GM23338 (cell line): ENCODE measurements around the gene COMMD4. TPM values are rescaled to one million over a fixed set of nuclear protein-coding genes. Genes with fewer than 3 reads are reported as not detected.

Experiments used
- ATAC-seq: fragments of 200-7000 bp; cut with Tn5 transposase; 3 replicates; pipeline ENCODE4 v1.9.1; 2020
- DNase-seq: peaks from one replicate; pipeline ENCODE4 v3.0.0-alpha.2; 2015; ENCODE audit warnings: low spot score
- H2AFZ ChIP-seq: fragments of 200-600 bp; sonication (generic); 2 replicates; pipeline ENCODE4 v1.8.0; 2016; ENCODE audit warnings: antibody characterized with exemption, mild to moderate bottlenecking, moderate library complexity
- H3F3A ChIP-seq: fragments of 200-600 bp; sonication (generic); replicated peaks from 2 replicates; pipeline ENCODE4 v1.8.0; 2017; ENCODE audit warnings: antibody characterized with exemption, mixed run types, low read depth
- H3K27ac ChIP-seq: fragments of 200-600 bp; sonication (generic); 2 replicates; pipeline ENCODE4 v1.6.1; 2016; ENCODE audit warnings: low read depth
- H3K27me3 ChIP-seq: fragments of 200-600 bp; sonication (generic); 2 replicates; pipeline ENCODE4 v1.8.0; 2016; ENCODE audit warnings: mild to moderate bottlenecking, mixed run types, moderate library complexity; ENCODE audit not compliant: insufficient read depth
- H3K36me3 ChIP-seq: fragments of 200-600 bp; sonication (generic); 2 replicates; pipeline ENCODE4 v1.8.0; 2016; ENCODE audit warnings: mild to moderate bottlenecking; ENCODE audit not compliant: insufficient read depth
- H3K4me1 ChIP-seq: fragments of 200-600 bp; sonication (generic); 2 replicates; pipeline ENCODE4 v1.8.0; 2016; ENCODE audit warnings: mild to moderate bottlenecking, moderate library complexity; ENCODE audit not compliant: insufficient read depth
- H3K4me2 ChIP-seq: fragments of 200-600 bp; sonication (generic); 2 replicates; pipeline ENCODE4 v1.7.1; 2017; ENCODE audit warnings: mixed run types
- H3K4me3 ChIP-seq: fragments of 200-600 bp; sonication (generic); 2 replicates; pipeline ENCODE4 v1.6.1; 2016; ENCODE audit warnings: mixed run types
- H3K79me2 ChIP-seq: fragments of 200-600 bp; sonication (generic); replicated peaks from 2 replicates; pipeline ENCODE4 v1.8.0; 2017; ENCODE audit warnings: mild to moderate bottlenecking; ENCODE audit not compliant: insufficient read depth
- H3K9me2 ChIP-seq: fragments of 200-600 bp; sonication (generic); 2 replicates; pipeline ENCODE4 v1.8.0; 2017; ENCODE audit not compliant: insufficient read depth
- H4K20me1 ChIP-seq: fragments of 200-600 bp; sonication (generic); replicated peaks from 2 replicates; pipeline ENCODE4 v1.8.0; 2017; ENCODE audit warnings: mild to moderate bottlenecking; ENCODE audit not compliant: insufficient read depth
- H3K27ac Mint-ChIP-seq: 2 replicates; pipeline ENCODE4 v1.8.0; 2020; ENCODE audit warnings: inconsistent platforms, mild to moderate bottlenecking, moderate library complexity, mixed read lengths
- H3K27me3 Mint-ChIP-seq: 3 replicates; pipeline ENCODE4 v1.8.0; 2022; ENCODE audit warnings: low read depth, mild to moderate bottlenecking, moderate library complexity, mixed read lengths, inconsistent platforms; ENCODE audit not compliant: insufficient read depth, poor library complexity
- H3K36me3 Mint-ChIP-seq: 3 replicates; pipeline ENCODE4 v1.8.0; 2021; ENCODE audit warnings: low read depth, mild to moderate bottlenecking, inconsistent platforms, moderate library complexity, mixed read lengths
- H3K4me1 Mint-ChIP-seq: 3 replicates; pipeline ENCODE4 v1.8.0; 2020; ENCODE audit warnings: mild to moderate bottlenecking, inconsistent platforms, mixed read lengths
- H3K4me3 Mint-ChIP-seq: 3 replicates; pipeline ENCODE4 v1.8.0; 2021; ENCODE audit warnings: moderate library complexity, mild to moderate bottlenecking, inconsistent platforms, mixed read lengths
- H3K9me3 Mint-ChIP-seq: 3 replicates; pipeline ENCODE4 v1.8.0; 2020; ENCODE audit warnings: moderate library complexity, mild to moderate bottlenecking, inconsistent platforms, mixed read lengths
- EZH2phosphoT487 ChIP-seq: fragments of 200-600 bp; sonication (generic); IDR thresholded peaks from one replicate; pipeline ENCODE4 v1.8.1; 2018; ENCODE audit warnings: antibody characterized with exemption; ENCODE audit not compliant: unreplicated experiment
- NANOG ChIP-seq: IDR thresholded peaks from 2 replicates; pipeline ENCODE4 v1.6.1; 2016; ENCODE audit warnings: antibody characterized with exemption, borderline replicate concordance
- POLR2AphosphoS5 ChIP-seq: IDR thresholded peaks from 2 replicates; pipeline ENCODE4 v1.6.1; 2016; ENCODE audit warnings: antibody characterized with exemption, low read depth
- polyA plus RNA-seq: library from polyadenylated mRNA; unstranded; fragments of >200 nt; fragmentation: Nextera tagmentation; extraction: Ambion mirVana; gene quantifications from 2 replicates; pipeline ENCODE4 v1.2.1, GENCODE V29; 2016
- total RNA-seq: library from RNA; depleted of rRNA; stranded (reverse); fragments of >200 nt; shearing (Covaris generic); gene quantifications from 2 replicates; pipeline ENCODE4 v1.2.3, GENCODE V29; 2014
- TF ChIP-seq, protein P1 (sequence below): IDR thresholded peaks from 2 replicates; pipeline ENCODE4 v1.6.1; 2016; ENCODE audit warnings: antibody characterized with exemption
- TF ChIP-seq, protein P2 (sequence below): IDR thresholded peaks from one replicate; pipeline ENCODE4 v1.6.1; 2018; ENCODE audit warnings: antibody characterized with exemption; ENCODE audit not compliant: unreplicated experiment
- TF ChIP-seq, protein P3 (sequence below), 2 experiments: fragments of 200-600 bp in 1 of 2; sonication (generic) in 1 of 2; conservative IDR thresholded peaks; 2 replicates each; pipeline versions ENCODE4 v1.5.1 to v1.6.1; 2016 to 2017; ENCODE audit warnings: antibody characterized with exemption in 2 of 2, low read depth in 2 of 2, mild to moderate bottlenecking in 2 of 2, moderate library complexity in 1 of 2

The COMMD4 gene
- total and polyA plus RNA-seq, 2 experiments from 2014 or later, result 131 TPM

DNA sequence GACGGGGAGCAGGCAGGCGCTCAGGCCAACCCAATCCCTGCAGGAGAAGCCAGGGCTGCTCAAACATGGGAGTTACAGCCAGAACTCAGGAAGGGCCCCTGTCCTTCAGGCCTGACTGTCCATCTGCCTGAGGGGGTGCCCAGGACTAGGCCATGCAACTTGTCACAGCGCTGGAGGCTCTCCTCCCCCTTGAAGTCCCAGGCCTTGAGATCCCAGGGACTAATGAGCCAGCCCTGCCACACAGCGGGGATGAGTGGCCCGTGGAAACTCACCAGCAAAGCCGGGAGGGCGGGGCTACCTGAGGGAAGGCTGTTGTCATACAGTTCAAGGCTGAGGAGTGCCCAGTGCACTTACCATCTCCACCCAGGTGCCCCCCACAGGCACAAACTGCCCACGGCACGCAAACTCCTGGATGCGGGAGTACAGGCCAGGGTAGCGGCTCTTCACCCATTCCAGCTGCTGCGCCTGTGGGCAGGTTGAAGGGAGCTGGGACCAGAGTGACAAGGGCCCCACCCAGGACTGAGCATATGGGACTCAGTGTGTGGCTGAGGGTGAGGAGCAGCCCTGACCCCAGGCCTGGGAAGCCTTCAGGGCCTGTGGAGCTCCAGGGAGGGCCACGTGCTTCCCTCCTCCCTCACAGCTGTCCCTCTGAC is 26.3 kb downstream of the COMMD4 start:
- H3K4me1 Mint-ChIP-seq, result no peaks in the 10 kb centered on the region; the same call in 1 of the 3 replicates
- no peaks in the 10 kb centered on the region for H3K9me3 Mint-ChIP-seq
- Histone ChIP-seq H3F3A (no peaks in the 10 kb centered on the region), H3K4me3 (no peak overlapping the region), H3K27me3 (no peaks in the 10 kb centered on the region), H3K9me2 (no peaks in the 10 kb centered on the region), H3K79me2 (no peaks in the 10 kb centered on the region), H3K4me1 (no peaks in the 10 kb centered on the region), H3K4me2 (no peak overlapping the region), H4K20me1 (no peaks in the 10 kb centered on the region), H2AFZ (no peak overlapping the region), H3K27ac (no peak overlapping the region), H3K36me3 (no peaks in the 10 kb centered on the region)
- ATAC-seq (no peak), DNase-seq (no peak)
- TF ChIP-seq POLR2AphosphoS5, result no peak
- no peak for TF ChIP-seq NANOG
- TF ChIP-seq, protein P1, sequence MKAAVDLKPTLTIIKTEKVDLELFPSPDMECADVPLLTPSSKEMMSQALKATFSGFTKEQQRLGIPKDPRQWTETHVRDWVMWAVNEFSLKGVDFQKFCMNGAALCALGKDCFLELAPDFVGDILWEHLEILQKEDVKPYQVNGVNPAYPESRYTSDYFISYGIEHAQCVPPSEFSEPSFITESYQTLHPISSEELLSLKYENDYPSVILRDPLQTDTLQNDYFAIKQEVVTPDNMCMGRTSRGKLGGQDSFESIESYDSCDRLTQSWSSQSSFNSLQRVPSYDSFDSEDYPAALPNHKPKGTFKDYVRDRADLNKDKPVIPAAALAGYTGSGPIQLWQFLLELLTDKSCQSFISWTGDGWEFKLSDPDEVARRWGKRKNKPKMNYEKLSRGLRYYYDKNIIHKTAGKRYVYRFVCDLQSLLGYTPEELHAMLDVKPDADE, result no peak
- TF ChIP-seq, protein P2, sequence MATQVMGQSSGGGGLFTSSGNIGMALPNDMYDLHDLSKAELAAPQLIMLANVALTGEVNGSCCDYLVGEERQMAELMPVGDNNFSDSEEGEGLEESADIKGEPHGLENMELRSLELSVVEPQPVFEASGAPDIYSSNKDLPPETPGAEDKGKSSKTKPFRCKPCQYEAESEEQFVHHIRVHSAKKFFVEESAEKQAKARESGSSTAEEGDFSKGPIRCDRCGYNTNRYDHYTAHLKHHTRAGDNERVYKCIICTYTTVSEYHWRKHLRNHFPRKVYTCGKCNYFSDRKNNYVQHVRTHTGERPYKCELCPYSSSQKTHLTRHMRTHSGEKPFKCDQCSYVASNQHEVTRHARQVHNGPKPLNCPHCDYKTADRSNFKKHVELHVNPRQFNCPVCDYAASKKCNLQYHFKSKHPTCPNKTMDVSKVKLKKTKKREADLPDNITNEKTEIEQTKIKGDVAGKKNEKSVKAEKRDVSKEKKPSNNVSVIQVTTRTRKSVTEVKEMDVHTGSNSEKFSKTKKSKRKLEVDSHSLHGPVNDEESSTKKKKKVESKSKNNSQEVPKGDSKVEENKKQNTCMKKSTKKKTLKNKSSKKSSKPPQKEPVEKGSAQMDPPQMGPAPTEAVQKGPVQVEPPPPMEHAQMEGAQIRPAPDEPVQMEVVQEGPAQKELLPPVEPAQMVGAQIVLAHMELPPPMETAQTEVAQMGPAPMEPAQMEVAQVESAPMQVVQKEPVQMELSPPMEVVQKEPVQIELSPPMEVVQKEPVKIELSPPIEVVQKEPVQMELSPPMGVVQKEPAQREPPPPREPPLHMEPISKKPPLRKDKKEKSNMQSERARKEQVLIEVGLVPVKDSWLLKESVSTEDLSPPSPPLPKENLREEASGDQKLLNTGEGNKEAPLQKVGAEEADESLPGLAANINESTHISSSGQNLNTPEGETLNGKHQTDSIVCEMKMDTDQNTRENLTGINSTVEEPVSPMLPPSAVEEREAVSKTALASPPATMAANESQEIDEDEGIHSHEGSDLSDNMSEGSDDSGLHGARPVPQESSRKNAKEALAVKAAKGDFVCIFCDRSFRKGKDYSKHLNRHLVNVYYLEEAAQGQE, result no peak
- no peak for TF ChIP-seq EZH2phosphoT487
- H3K27me3 Mint-ChIP-seq, result peaks cover 15% of the 10 kb centered on the region
- H3K36me3 Mint-ChIP-seq, result peaks cover 41% of the 10 kb centered on the region
- H3K4me3 Mint-ChIP-seq, result no peak overlapping the region
- H3K27ac Mint-ChIP-seq, result no peak overlapping the region

DNA sequence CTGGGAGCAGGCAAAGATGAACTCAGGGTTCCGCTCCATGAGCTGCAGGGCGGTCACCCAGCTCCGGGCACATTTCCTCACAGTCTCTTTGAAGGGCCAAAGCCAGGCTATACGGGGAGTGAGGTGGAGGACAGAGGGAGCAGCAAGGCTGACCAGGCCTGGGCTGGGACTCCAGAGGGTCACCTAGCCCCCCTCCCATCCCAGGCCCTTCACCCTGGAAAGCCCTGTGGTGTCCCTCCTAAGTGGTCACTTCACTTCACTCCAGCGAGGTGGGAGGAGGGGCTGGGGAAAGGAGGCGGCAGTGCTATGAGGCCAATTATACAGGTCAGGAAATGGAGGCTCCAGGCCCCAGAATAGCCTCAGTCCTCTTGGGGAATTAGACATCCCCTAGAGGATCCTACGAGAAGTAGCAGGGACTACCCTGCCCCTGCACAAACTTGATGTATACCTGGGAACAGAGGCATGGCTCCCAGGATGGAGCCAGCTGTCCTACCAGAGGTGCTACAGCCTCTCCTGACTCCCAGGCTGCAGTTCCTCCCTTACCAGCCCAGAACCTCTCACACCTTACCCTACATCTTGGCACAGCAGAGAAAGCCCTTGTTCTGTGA is 26.9 kb downstream of the COMMD4 start:
- H3K9me2 ChIP-seq, result no peaks in the 10 kb centered on the region
- peak; percentile 39 for ATAC-seq

More for the DNA sequence above, 26.9 kb downstream of the COMMD4 start:
- Histone ChIP-seq H3K4me3 (no peak overlapping the region), H3K4me2 (no peak overlapping the region), H3K36me3 (no peaks in the 10 kb centered on the region), H3F3A (no peaks in the 10 kb centered on the region), H3K4me1 (no peaks in the 10 kb centered on the region), H2AFZ (no peak overlapping the region), H4K20me1 (no peaks in the 10 kb centered on the region), H3K27ac (0 out of 2 replicates have a peak overlapping the region, but pooled peaks have one; percentile 55), H3K79me2 (no peaks in the 10 kb centered on the region), H3K27me3 (no peaks in the 10 kb centered on the region)
- Mint-ChIP-seq H3K27me3 (peaks cover 16% of the 10 kb centered on the region), H3K36me3 (peaks cover 42% of the 10 kb centered on the region), H3K4me1 (no peaks in the 10 kb centered on the region; the same call in 1 of the 3 replicates), H3K27ac (no peak overlapping the region), H3K9me3 (no peaks in the 10 kb centered on the region; the same call in 2 of the 3 replicates), H3K4me3 (no peak overlapping the region)
- peak; percentile 55 for DNase-seq
- TF ChIP-seq, protein P3, sequence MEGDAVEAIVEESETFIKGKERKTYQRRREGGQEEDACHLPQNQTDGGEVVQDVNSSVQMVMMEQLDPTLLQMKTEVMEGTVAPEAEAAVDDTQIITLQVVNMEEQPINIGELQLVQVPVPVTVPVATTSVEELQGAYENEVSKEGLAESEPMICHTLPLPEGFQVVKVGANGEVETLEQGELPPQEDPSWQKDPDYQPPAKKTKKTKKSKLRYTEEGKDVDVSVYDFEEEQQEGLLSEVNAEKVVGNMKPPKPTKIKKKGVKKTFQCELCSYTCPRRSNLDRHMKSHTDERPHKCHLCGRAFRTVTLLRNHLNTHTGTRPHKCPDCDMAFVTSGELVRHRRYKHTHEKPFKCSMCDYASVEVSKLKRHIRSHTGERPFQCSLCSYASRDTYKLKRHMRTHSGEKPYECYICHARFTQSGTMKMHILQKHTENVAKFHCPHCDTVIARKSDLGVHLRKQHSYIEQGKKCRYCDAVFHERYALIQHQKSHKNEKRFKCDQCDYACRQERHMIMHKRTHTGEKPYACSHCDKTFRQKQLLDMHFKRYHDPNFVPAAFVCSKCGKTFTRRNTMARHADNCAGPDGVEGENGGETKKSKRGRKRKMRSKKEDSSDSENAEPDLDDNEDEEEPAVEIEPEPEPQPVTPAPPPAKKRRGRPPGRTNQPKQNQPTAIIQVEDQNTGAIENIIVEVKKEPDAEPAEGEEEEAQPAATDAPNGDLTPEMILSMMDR (conservative IDR thresholded peaks at IDR 0.05; ENCODE audit: low read depth in 2 of 2), result 0 out of 4 replicates have a peak, but pooled peaks of 1 of the 2 experiments have one; percentile 14
- TF ChIP-seq, protein P2, result no peak
